Ramos (cell line): Measurements from ENCODE around the gene ZNF800.

ENCODE experiments used
- in situ Hi-C: fragments of 300-500 bp; cut with MboI; formaldehyde crosslinking; loops from one replicate; pipeline ENCODE4 v1.14.3; 2022; ENCODE audit warnings: low sequenced_read_pairs; ENCODE audit not compliant: unreplicated experiment

The ZNF800 gene

GRCh38 chr7:127353897-127354296, 38.6 kb downstream of the ZNF800 start:
- in situ Hi-C loops = no loop called here

GRCh38 chr7:127350586-127350985, 41.9 kb downstream of the ZNF800 start:
- in situ Hi-C loops = no loop called here

GRCh38 chr7:127349881-127350280, 42.6 kb downstream of the ZNF800 start:
- in situ Hi-C loops = no loop called here

- in situ Hi-C loops = no loop called here
These were observed 44.3 kb downstream of the ZNF800 start for GRCh38 chr7:127348247-127348631.

- in situ Hi-C loops = no loop called here
These were observed 44.8 kb downstream of the ZNF800 start for GRCh38 chr7:127347567-127348246.

GRCh38 chr7:127346575-127347256, 45.8 kb downstream of the ZNF800 start:
- in situ Hi-C loops = no loop called here

GRCh38 chr7:127342596-127342995, 49.9 kb downstream of the ZNF800 start:
- in situ Hi-C loops = no loop called here

GRCh38 chr7:127338122-127338521, 54.4 kb downstream of the ZNF800 start:
- in situ Hi-C loops = no loop called here

GRCh38 chr7:127337581-127337980, 54.9 kb downstream of the ZNF800 start:
- in situ Hi-C loops = no loop called here

GRCh38 chr7:127336458-127336857, 56.0 kb downstream of the ZNF800 start:
- in situ Hi-C loops = no loop called here

- in situ Hi-C loops = no loop called here
These were observed 59.6 kb downstream of the ZNF800 start for GRCh38 chr7:127332880-127333279.

GRCh38 chr7:127330070-127330469, 62.4 kb downstream of the ZNF800 start:
- in situ Hi-C loops = no loop called here

GRCh38 chr7:127322832-127323493, 69.5 kb downstream of the ZNF800 start:
- in situ Hi-C loops = no loop called here

- in situ Hi-C loops = no loop called here
These were observed 70.2 kb downstream of the ZNF800 start for GRCh38 chr7:127322351-127322750.

- in situ Hi-C loops = no loop called here
These were observed 71.5 kb downstream of the ZNF800 start for GRCh38 chr7:127320974-127321373.
